ENCODE results near the gene NT5C2. TPM values are rescaled to one million over a fixed set of nuclear protein-coding genes. Genes with fewer than 3 reads are reported as not detected.
"Not testable (repeated sequence)": the region's sequence is repeated elsewhere in the genome, so short reads cannot be mapped to it uniquely, and the experiment has no call there.

The NT5C2 gene
- total and polyA plus RNA-seq, 9 donors: 84.1 to 179 (median 124) TPM

DNA sequence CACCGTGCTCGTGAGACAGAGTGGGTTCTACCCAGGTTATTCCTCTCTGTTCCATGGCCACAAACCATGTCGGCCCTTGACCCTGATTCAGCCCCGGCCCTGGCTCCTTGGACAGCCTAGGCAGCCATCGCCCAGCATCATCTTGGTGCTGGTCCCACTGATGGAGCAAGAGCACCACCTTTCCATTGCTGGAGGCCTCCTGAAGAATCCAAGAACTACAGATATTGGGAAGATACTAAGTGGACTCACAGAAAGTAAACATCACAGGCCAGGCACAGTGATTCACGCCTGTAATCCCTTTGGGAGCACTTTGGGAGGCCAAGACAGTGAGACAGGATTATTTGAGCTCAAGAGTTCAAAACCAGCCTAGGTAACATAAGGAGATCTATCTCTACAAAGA, 125.1 kb downstream of the NT5C2 start:
- WGBS (ENCODE audit: insufficient coverage): 82% methylated on average over 4 of the region's 6 CpGs
- no peaks in the 10 kb centered on the region for H3K27me3 ChIP-seq (ENCODE audit: control insufficient read depth, insufficient read depth, low read length)
- H3K27ac ChIP-seq (ENCODE audit: low read length): no peak overlapping the region
- no peak overlapping the region for H3K4me3 ChIP-seq (ENCODE audit: low read length)
- no peaks in the 10 kb centered on the region for H3K36me3 ChIP-seq (ENCODE audit: control insufficient read depth, insufficient read depth, low read length)
- DNase-seq: no peak
- H3K4me1 ChIP-seq (ENCODE audit: control insufficient read depth, insufficient read depth, low read length): no peaks in the 10 kb centered on the region
- H3K9me3 ChIP-seq (replicated peaks; ENCODE audit: control insufficient read depth, low read depth, low read length): no peaks in the 10 kb centered on the region

- DNase-seq: no peak
- Histone ChIP-seq H3K9me3 (replicated peaks; ENCODE audit: control insufficient read depth, low read depth, low read length) (no peaks in the 10 kb centered on the region), H3K36me3 (ENCODE audit: control insufficient read depth, insufficient read depth, low read length) (no peaks in the 10 kb centered on the region), H3K27ac (ENCODE audit: low read length) (no peak overlapping the region), H3K4me3 (ENCODE audit: low read length) (no peak overlapping the region), H3K4me1 (ENCODE audit: control insufficient read depth, insufficient read depth, low read length) (no peaks in the 10 kb centered on the region), H3K27me3 (ENCODE audit: control insufficient read depth, insufficient read depth, low read length) (no peaks in the 10 kb centered on the region)
- WGBS (ENCODE audit: insufficient coverage): no CpG with 5 or more reads among the region's 2 CpGs
Measured at GRCh38 chr10:103067484-103067883, 125.6 kb downstream of the NT5C2 start.

DNA sequence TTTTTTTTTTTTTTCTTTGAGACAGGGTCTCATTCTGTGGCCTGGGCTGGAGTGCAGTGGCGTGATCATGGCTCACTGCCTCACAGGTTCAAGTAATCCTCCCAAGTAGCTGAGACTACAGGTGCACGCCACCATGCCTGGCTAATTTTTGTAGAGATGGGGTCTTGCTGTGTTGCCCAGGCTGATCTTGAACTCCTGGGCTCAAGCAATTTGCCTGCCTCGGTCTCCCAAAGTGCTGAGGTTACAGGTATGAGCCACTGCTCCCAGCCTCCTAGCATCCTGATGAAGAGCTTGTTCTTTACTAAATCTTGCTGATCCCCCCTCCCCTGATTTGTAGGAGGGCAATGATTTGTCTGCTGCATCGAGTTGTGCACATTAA, 126.0 kb downstream of the NT5C2 start:
- not testable (repeated sequence) for H3K9me3 ChIP-seq (replicated peaks; ENCODE audit: control insufficient read depth, low read depth, low read length); H3K27me3 ChIP-seq (ENCODE audit: control insufficient read depth, insufficient read depth, low read length); H3K36me3 ChIP-seq (ENCODE audit: control insufficient read depth, insufficient read depth, low read length); H3K27ac ChIP-seq (ENCODE audit: low read length); DNase-seq; H3K4me3 ChIP-seq (ENCODE audit: low read length); H3K4me1 ChIP-seq (ENCODE audit: control insufficient read depth, insufficient read depth, low read length)
- WGBS (ENCODE audit: insufficient coverage): 90% methylated on average over 3 of the region's 4 CpGs

DNA sequence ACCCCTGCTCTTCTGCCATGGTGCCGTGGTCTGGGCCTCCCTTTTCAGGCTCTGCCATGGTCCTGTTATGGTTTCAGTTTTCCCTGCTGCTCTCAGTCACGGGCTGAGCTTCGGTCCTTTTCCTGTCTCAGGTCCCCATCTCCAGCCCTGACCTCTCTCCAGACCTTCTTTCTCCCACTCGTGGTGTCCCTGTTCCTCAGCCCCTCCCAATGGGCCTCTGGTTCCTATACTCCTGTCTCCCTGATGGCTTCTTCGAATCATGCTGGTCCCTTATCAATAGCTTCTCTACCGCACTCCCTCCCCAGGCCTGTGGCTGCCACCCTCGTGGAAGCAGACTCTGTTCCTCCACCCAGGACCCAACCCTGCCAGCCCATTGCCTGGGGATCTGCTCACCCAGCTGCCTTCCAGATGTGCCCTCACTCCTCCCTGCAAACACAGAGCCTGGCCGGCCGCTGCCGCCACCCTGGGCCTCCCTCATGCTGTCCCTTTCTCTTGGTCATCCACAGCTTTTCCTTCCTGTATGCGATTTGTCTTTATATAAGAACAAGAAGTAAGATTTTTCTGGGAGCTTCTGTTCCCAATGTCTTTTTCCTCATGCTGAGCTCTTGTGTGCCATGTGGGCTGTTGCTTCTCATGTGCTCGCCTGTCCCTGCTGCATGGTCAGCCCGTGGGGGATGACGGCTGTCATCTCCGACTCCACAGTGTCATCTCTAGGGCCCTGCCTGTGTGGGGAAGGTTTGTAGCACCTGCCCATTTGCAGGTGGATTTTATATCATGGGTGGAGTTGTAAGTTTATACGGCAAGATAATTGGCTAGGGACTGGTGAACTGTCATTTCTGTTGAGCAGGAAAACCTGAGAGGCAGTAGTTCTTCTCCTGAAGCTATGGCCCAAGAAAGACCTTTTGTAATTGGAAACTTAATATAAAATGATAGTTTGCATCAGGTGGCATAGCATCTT, 126.7 kb downstream of the NT5C2 start:
- Histone ChIP-seq H3K9me3 (replicated peaks; ENCODE audit: control insufficient read depth, low read depth, low read length) (no peaks in the 10 kb centered on the region), H3K4me1 (ENCODE audit: control insufficient read depth, insufficient read depth, low read length) (no peaks in the 10 kb centered on the region), H3K27me3 (ENCODE audit: control insufficient read depth, insufficient read depth, low read length) (no peaks in the 10 kb centered on the region), H3K27ac (ENCODE audit: low read length) (no peak overlapping the region), H3K36me3 (ENCODE audit: control insufficient read depth, insufficient read depth, low read length) (no peaks in the 10 kb centered on the region), H3K4me3 (ENCODE audit: low read length) (no peak overlapping the region)
- no peak for DNase-seq
- WGBS (ENCODE audit: insufficient coverage): 73% methylated on average over 16 of the region's 16 CpGs

DNA sequence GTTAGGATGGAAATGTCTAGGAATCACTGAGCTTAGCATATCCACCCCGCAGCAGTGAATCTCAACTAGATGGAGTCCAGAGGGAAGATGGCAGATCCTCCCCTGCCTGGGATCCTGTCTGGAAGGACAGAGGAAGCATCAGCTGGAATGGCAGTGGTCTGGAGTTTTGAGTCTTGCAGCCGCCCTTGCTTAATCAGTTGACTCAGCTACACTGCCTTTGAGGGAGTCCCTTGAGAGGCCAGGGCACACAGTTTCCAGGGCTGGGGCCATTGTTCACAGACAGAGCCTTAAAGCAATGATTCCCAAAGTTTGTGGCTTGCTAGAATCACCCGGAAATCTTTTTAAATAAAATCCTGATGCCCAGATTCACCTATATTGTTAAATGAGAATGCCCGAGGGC, 128.1 kb downstream of the NT5C2 start:
- DNase-seq: no peak
- no CpG with 5 or more reads among the region's 4 CpGs for WGBS (ENCODE audit: insufficient coverage)
- Histone ChIP-seq H3K4me1 (ENCODE audit: control insufficient read depth, insufficient read depth, low read length) (no peaks in the 10 kb centered on the region), H3K9me3 (replicated peaks; ENCODE audit: control insufficient read depth, low read depth, low read length) (no peaks in the 10 kb centered on the region), H3K4me3 (ENCODE audit: low read length) (no peak overlapping the region), H3K27me3 (ENCODE audit: control insufficient read depth, insufficient read depth, low read length) (no peaks in the 10 kb centered on the region), H3K27ac (ENCODE audit: low read length) (no peak overlapping the region), H3K36me3 (ENCODE audit: control insufficient read depth, insufficient read depth, low read length) (no peaks in the 10 kb centered on the region)

GRCh38 chr10:103062854-103063590, 130.1 kb downstream of the NT5C2 start:
- DNase-seq: no peak
- Histone ChIP-seq H3K4me1 (ENCODE audit: control insufficient read depth, insufficient read depth, low read length) (no peaks in the 10 kb centered on the region), H3K4me3 (ENCODE audit: low read length) (no peak overlapping the region), H3K27ac (ENCODE audit: low read length) (no peak overlapping the region), H3K36me3 (ENCODE audit: control insufficient read depth, insufficient read depth, low read length) (no peaks in the 10 kb centered on the region), H3K27me3 (ENCODE audit: control insufficient read depth, insufficient read depth, low read length) (no peaks in the 10 kb centered on the region), H3K9me3 (replicated peaks; ENCODE audit: control insufficient read depth, low read depth, low read length) (no peaks in the 10 kb centered on the region)
- 74% methylated on average over 13 of the region's 15 CpGs for WGBS (ENCODE audit: insufficient coverage)

- Histone ChIP-seq H3K9me3 (replicated peaks; ENCODE audit: control insufficient read depth, low read depth, low read length) (no peaks in the 10 kb centered on the region), H3K27ac (ENCODE audit: low read length) (no peak overlapping the region), H3K36me3 (ENCODE audit: control insufficient read depth, insufficient read depth, low read length) (no peaks in the 10 kb centered on the region), H3K4me1 (ENCODE audit: control insufficient read depth, insufficient read depth, low read length) (no peaks in the 10 kb centered on the region), H3K27me3 (ENCODE audit: control insufficient read depth, insufficient read depth, low read length) (no peaks in the 10 kb centered on the region), H3K4me3 (ENCODE audit: low read length) (no peak overlapping the region)
- WGBS (ENCODE audit: insufficient coverage): no CpG with 5 or more reads among the region's 2 CpGs
- DNase-seq: no peak
Measured at GRCh38 chr10:103060575-103060974, 132.5 kb downstream of the NT5C2 start.

DNA sequence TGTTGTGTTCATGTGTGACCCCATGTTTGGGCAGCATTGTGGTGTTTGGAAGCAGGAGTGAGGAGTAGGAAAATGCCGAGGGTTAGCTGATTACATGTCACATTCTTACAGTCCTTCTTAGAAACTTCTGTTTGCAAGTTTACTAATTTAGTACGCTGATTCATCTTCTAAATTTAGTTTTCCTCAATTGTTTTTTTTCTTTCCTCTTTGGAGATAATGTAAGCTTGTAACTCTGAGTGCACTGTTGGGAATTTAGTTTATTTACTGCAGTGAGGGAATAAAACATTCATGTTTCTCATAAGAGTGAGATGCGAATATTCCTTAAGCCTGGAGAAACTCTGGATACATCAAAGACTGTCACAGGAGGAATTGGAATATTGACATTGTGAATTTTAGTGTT, 135.0 kb downstream of the NT5C2 start:
- no peaks in the 10 kb centered on the region for H3K27me3 ChIP-seq (ENCODE audit: control insufficient read depth, insufficient read depth, low read length)
- no peaks in the 10 kb centered on the region for H3K9me3 ChIP-seq (replicated peaks; ENCODE audit: control insufficient read depth, low read depth, low read length)
- no peaks in the 10 kb centered on the region for H3K36me3 ChIP-seq (ENCODE audit: control insufficient read depth, insufficient read depth, low read length)
- WGBS (ENCODE audit: insufficient coverage): no CpG with 5 or more reads among the region's 3 CpGs
- no peak overlapping the region for H3K4me3 ChIP-seq (ENCODE audit: low read length)
- H3K4me1 ChIP-seq (ENCODE audit: control insufficient read depth, insufficient read depth, low read length): peaks cover 5% of the 10 kb centered on the region
- no peak for DNase-seq
- H3K27ac ChIP-seq (ENCODE audit: low read length): no peak overlapping the region

DNA sequence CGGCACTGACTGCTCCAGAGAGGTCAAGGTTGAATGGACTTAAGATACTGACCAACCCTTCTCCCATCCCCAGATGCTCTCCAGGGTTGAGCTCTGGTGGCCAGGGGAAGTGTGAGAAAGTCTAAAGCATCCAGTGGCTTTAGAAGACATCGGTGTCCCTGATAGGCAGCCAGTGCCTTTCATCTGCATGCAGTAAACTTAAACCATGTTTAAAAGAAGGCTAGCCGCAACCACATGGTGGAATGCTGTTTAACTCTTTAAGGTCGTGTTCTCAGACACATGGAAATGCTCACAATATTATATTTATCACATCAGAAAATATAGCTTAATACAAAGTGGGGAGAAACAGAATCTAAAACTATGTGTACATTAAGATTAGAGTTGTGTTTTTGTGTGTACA, 138.0 kb downstream of the NT5C2 start:
- WGBS (ENCODE audit: insufficient coverage): 20% methylated on average over 1 of the region's 4 CpGs
- Histone ChIP-seq H3K36me3 (ENCODE audit: control insufficient read depth, insufficient read depth, low read length) (no peaks in the 10 kb centered on the region), H3K27me3 (ENCODE audit: control insufficient read depth, insufficient read depth, low read length) (no peaks in the 10 kb centered on the region), H3K9me3 (replicated peaks; ENCODE audit: control insufficient read depth, low read depth, low read length) (no peaks in the 10 kb centered on the region), H3K4me1 (ENCODE audit: control insufficient read depth, insufficient read depth, low read length) (peaks cover 5% of the 10 kb centered on the region), H3K4me3 (ENCODE audit: low read length) (no peak overlapping the region), H3K27ac (ENCODE audit: low read length) (no peak overlapping the region)
- DNase-seq: no peak

GRCh38 chr10:103054621-103055020, 138.5 kb downstream of the NT5C2 start:
- no peak overlapping the region for H3K27ac ChIP-seq (ENCODE audit: low read length)
- 88% methylated on average over 2 of the region's 3 CpGs for WGBS (ENCODE audit: insufficient coverage)

More at GRCh38 chr10:103054621-103055020, 138.5 kb downstream of the NT5C2 start:
- H3K9me3 ChIP-seq (replicated peaks; ENCODE audit: control insufficient read depth, low read depth, low read length): no peaks in the 10 kb centered on the region
- H3K27me3 ChIP-seq (ENCODE audit: control insufficient read depth, insufficient read depth, low read length): no peaks in the 10 kb centered on the region
- no peaks in the 10 kb centered on the region for H3K36me3 ChIP-seq (ENCODE audit: control insufficient read depth, insufficient read depth, low read length)
- no peak overlapping the region for H3K4me3 ChIP-seq (ENCODE audit: low read length)
- no peak for DNase-seq
- peaks cover 5% of the 10 kb centered on the region for H3K4me1 ChIP-seq (ENCODE audit: control insufficient read depth, insufficient read depth, low read length)
